Activated naive CD8-positive, alpha-beta T cell (primary cell): Measurements from ENCODE around the gene FAM200C.

Experiments
- H3K27ac Mint-ChIP-seq: one replicate; pipeline ENCODE4 v1.8.0; 2021; ENCODE audit warnings: mixed read lengths
- H3K27me3 Mint-ChIP-seq: one replicate; pipeline ENCODE4 v1.8.0; 2021; ENCODE audit warnings: mixed read lengths
- H3K36me3 Mint-ChIP-seq: one replicate; pipeline ENCODE4 v1.8.0; 2021; ENCODE audit warnings: mixed read lengths
- H3K4me1 Mint-ChIP-seq: one replicate; pipeline ENCODE4 v1.8.0; 2021; ENCODE audit warnings: low read depth, mixed read lengths
- H3K4me3 Mint-ChIP-seq: one replicate; pipeline ENCODE4 v1.8.0; 2021; ENCODE audit warnings: mild to moderate bottlenecking, mixed read lengths
- H3K9me3 Mint-ChIP-seq: one replicate; pipeline ENCODE4 v1.8.0; 2021; ENCODE audit warnings: low read depth, mixed read lengths

FAM200C gene

DNA sequence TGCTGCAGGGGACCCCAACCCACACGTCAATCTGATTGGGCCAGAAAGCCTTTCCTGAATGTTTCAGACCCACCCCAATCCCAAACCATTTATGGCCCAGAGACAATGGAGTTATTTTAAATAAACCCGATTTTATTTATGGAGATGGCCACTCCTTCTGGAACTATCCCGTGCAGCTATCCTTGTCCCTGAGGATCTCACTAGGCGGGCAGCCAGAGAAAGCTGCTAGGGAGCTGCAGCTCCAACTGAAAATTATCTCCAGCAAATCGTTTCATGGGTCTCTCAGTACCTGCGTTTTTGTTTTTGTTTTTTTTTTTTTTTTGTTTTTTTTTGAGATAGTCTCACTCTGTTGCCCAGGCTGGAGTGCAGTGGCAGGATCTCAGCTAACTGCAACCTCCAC is 52.4 kb downstream of the FAM200C start:
- Mint-ChIP-seq H3K36me3 (no peaks in the 10 kb centered on the region), H3K27me3 (no peaks in the 10 kb centered on the region), H3K9me3 (no peaks in the 10 kb centered on the region), H3K4me1 (no peaks in the 10 kb centered on the region), H3K4me3 (no peak overlapping the region), H3K27ac (no peak overlapping the region)
